Mesendoderm (in vitro differentiated cells): ENCODE data around the gene LARP4B.

ENCODE experiments used
- DNase-seq: peaks from one replicate; pipeline ENCODE4 v3.0.0; 2013
- H2AK5ac ChIP-seq: 2 replicates; pipeline ENCODE4 v1.6.1; 2013; ENCODE audit warnings: low read length, inconsistent platforms
- H2BK120ac ChIP-seq: 2 replicates; pipeline ENCODE4 v1.6.1; 2013; ENCODE audit warnings: low read depth, mild to moderate bottlenecking, low read length, moderate library complexity, mixed read lengths
- H2BK15ac ChIP-seq: replicated peaks from 2 replicates; pipeline ENCODE4 v1.6.1; 2013; ENCODE audit warnings: low read depth, mild to moderate bottlenecking, moderate library complexity
- H2BK5ac ChIP-seq: 2 replicates; pipeline ENCODE4 v1.6.1; 2013; ENCODE audit warnings: low read length, inconsistent platforms
- H3K18ac ChIP-seq: 2 replicates; pipeline ENCODE4 v1.6.1; 2013; ENCODE audit warnings: mild to moderate bottlenecking, low read length, mixed read lengths
- H3K23ac ChIP-seq: one replicate; pipeline ENCODE4 v1.6.1; 2013; ENCODE audit warnings: low read length
- H3K27ac ChIP-seq: 2 replicates; pipeline ENCODE4 v1.5.1; 2013; ENCODE audit warnings: low read depth, mild to moderate bottlenecking, inconsistent platforms, low read length, moderate library complexity
- H3K27me3 ChIP-seq: 2 replicates; pipeline ENCODE4 v1.6.1; 2013; ENCODE audit warnings: low read length, control low read depth, mild to moderate bottlenecking, inconsistent platforms; ENCODE audit not compliant: insufficient read depth, poor library complexity
- H3K36me3 ChIP-seq: 2 replicates; pipeline ENCODE4 v1.6.1; 2013; ENCODE audit warnings: low read length, inconsistent platforms; ENCODE audit not compliant: control insufficient read depth, insufficient read depth
- H3K4ac ChIP-seq: one replicate; pipeline ENCODE4 v1.6.1; 2013; ENCODE audit warnings: low read depth, mild to moderate bottlenecking, low read length, moderate library complexity
- H3K4me1 ChIP-seq: 2 replicates; pipeline ENCODE4 v1.6.1; 2013; ENCODE audit warnings: low read depth, low read length, inconsistent platforms; ENCODE audit not compliant: control insufficient read depth
- H3K4me2 ChIP-seq: 2 replicates; pipeline ENCODE4 v1.6.1; 2013; ENCODE audit warnings: low read length
- H3K4me3 ChIP-seq: 2 replicates; pipeline ENCODE4 v1.5.1; 2013; ENCODE audit warnings: mild to moderate bottlenecking, low read length
- H3K56ac ChIP-seq: one replicate; pipeline ENCODE4 v1.6.1; 2013; ENCODE audit warnings: low read length
- H3K79me1 ChIP-seq: 2 replicates; pipeline ENCODE4 v1.6.1; 2013; ENCODE audit warnings: low read length, inconsistent platforms
- H3K79me2 ChIP-seq: 2 replicates; pipeline ENCODE4 v1.6.1; 2013; ENCODE audit warnings: mild to moderate bottlenecking, low read length; ENCODE audit not compliant: control insufficient read depth, insufficient read depth
- H3K9ac ChIP-seq: 2 replicates; pipeline ENCODE4 v1.6.1; 2013; ENCODE audit warnings: low read length, inconsistent platforms
- H4K5ac ChIP-seq: one replicate; pipeline ENCODE4 v1.6.1; 2013; ENCODE audit warnings: low read length
- H4K8ac ChIP-seq: one replicate; pipeline ENCODE4 v1.6.1; 2013; ENCODE audit warnings: low read depth, mild to moderate bottlenecking, control low read depth, low read length, moderate library complexity
- WGBS: extraction: QIAGEN DNeasy Blood & Tissue Kit; methylation state at CpG from one replicate; pipeline ENCODE4 v1.1.7; 2013; ENCODE audit warnings: low lambda C conversion rate, missing lambda C conversion rate; ENCODE audit not compliant: insufficient coverage; ENCODE audit errors: extremely low coverage; 5-methylcytosine and 5-hydroxymethylcytosine counted together

Gene LARP4B

DNA sequence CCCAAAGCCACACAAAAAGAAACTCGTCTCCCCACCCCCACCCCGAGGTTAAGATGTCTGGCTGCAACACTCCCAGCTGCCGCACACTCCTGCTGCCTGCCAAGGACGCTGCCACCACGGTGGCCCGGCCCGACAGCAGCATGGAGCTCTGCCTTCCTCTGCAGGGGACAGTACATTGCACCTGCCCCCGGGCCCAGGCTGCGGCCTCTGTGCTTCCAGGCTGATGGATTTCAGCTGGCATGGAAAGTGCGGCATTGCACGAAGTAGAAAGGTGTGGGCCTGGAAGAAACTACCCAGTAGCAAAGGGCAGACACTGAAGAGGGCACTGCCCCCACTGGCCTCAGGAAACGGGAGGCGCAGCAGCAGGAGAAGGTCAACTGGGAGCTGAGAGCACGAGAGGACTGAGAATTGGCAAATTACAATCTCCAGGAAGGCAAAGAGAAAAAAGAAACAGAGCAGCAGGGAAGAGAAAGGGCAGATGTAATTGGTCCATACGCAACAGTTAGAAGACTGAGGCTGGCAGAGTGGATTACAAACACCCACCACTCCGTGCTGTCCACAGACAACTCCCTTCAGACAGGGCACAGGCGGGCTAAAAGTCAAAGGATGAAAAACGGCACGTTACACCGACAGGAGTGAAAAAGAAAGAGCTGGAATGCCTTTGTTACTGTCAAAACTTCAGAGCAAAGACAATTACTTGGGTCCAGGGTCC lies 124.9 kb downstream of the LARP4B start:
- Histone ChIP-seq H3K79me1 (no peaks in the 10 kb centered on the region), H3K4me2 (no peak overlapping the region), H3K79me2 (no peaks in the 10 kb centered on the region), H4K5ac (no peak overlapping the region), H3K4me3 (no peak overlapping the region), H3K23ac (no peak overlapping the region), H2BK120ac (no peak overlapping the region), H2BK5ac (no peak overlapping the region), H3K18ac (no peak overlapping the region), H2AK5ac (no peak overlapping the region), H3K36me3 (peaks cover 8% of the 10 kb centered on the region), H2BK15ac (no peak overlapping the region), H3K56ac (no peak overlapping the region), H3K9ac (no peak overlapping the region), H3K27ac (no peak overlapping the region), H4K8ac (no peak overlapping the region), H3K4ac (no peak overlapping the region), H3K27me3 (no peaks in the 10 kb centered on the region), H3K4me1 (no peaks in the 10 kb centered on the region)
- DNase-seq, result no peak
- no CpG with 5 or more reads among the region's 20 CpGs for WGBS

DNA sequence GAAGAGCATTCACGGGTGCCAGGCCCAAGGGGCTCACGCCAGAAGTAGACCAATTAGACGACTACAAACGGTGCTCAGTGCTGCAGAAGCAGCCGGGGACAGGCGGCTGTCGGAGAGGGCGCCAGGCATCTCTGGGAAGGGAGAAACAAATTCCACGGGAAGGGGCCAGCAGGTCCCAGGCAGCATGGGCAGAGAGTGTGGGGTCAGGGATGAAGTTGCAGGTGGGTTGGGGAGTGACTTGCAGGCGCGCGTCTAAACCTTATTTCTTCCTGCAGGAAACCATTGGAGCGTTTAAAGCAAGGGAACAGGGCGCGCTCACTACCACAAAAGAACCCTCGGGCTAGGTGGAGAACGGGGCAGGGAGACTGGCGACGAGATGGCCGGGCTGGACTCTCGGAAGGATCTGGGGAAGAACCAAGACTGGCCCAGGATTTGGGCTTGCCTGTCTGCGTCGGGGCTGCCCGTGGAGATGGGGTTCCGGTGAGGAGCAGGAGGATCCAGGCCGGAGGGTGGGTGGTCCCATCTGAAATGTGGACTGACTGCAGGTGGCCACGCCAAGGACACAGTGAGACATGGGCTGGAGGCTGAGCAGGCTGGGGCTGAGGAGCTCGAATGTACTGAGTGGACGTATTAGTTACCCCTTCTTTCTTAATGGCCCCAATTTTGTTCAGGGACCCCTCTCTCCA lies 125.7 kb downstream of the LARP4B start:
- no CpG with 5 or more reads among the region's 29 CpGs for WGBS
- Histone ChIP-seq H2BK120ac (no peak overlapping the region), H3K18ac (no peak overlapping the region), H4K8ac (no peak overlapping the region), H3K4ac (no peak overlapping the region), H3K4me1 (no peaks in the 10 kb centered on the region), H2AK5ac (no peak overlapping the region), H3K23ac (no peak overlapping the region), H3K9ac (no peak overlapping the region), H3K27me3 (no peaks in the 10 kb centered on the region), H2BK15ac (no peak overlapping the region), H2BK5ac (no peak overlapping the region), H3K79me1 (no peaks in the 10 kb centered on the region), H3K4me2 (no peak overlapping the region), H3K27ac (no peak overlapping the region), H4K5ac (no peak overlapping the region), H3K79me2 (no peaks in the 10 kb centered on the region), H3K36me3 (peaks cover 8% of the 10 kb centered on the region), H3K56ac (no peak overlapping the region), H3K4me3 (no peak overlapping the region)
- DNase-seq, result no peak

GRCh38 chr10:804787-805619 lies 126.5 kb downstream of the LARP4B start:
- no peak overlapping the region for H3K56ac ChIP-seq
- no peak overlapping the region for H3K4ac ChIP-seq
- H3K9ac ChIP-seq, result no peak overlapping the region
- no peaks in the 10 kb centered on the region for H3K79me1 ChIP-seq
- no peak for DNase-seq
- no peak overlapping the region for H2BK120ac ChIP-seq
- H2AK5ac ChIP-seq, result no peak overlapping the region
- H3K27ac ChIP-seq, result no peak overlapping the region
- no peak overlapping the region for H3K18ac ChIP-seq
- no peak overlapping the region for H3K4me2 ChIP-seq
- no peak overlapping the region for H3K4me3 ChIP-seq
- no peak overlapping the region for H2BK15ac ChIP-seq
- no peak overlapping the region for H4K5ac ChIP-seq
- H2BK5ac ChIP-seq, result no peak overlapping the region
- no CpG with 5 or more reads among the region's 53 CpGs for WGBS
- no peak overlapping the region for H4K8ac ChIP-seq
- peaks cover 8% of the 10 kb centered on the region for H3K36me3 ChIP-seq
- no peaks in the 10 kb centered on the region for H3K79me2 ChIP-seq
- H3K23ac ChIP-seq, result no peak overlapping the region
- no peaks in the 10 kb centered on the region for H3K4me1 ChIP-seq
- no peaks in the 10 kb centered on the region for H3K27me3 ChIP-seq

DNA sequence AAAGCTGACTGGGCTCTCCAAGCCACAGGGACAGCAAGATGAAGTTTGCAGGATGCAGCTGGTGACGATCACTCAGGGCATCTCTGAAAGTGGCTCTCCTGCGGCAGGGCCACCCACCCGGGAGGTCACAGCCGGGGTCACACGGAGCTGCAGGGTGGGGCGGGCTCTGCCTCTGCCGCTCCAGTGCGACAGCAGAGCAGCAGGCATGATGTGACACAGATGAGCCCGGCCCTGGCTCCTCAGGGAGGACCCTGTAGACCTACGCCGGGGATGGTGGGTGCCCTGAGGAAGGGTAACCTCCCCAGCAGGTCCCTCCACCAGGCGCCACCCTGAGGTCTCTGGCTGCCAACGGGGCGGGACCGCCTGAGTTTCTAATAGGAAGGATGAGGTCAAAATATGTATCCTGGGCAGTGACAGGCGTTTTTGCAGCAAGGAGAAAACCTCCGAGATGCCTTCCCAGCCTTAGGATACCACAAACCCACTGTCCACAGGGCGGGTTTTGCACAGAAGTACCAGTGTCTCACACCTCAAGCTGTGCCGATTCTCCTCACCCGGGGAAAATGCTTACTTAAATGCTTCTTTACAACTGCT lies 127.2 kb downstream of the LARP4B start:
- H3K4ac ChIP-seq, result no peak overlapping the region
- H3K23ac ChIP-seq, result no peak overlapping the region
- H3K27ac ChIP-seq, result no peak overlapping the region
- H3K4me3 ChIP-seq, result no peak overlapping the region
- H3K79me2 ChIP-seq, result no peaks in the 10 kb centered on the region
- no CpG with 5 or more reads among the region's 20 CpGs for WGBS
- no peaks in the 10 kb centered on the region for H3K4me1 ChIP-seq
- H3K4me2 ChIP-seq, result no peak overlapping the region
- H3K79me1 ChIP-seq, result no peaks in the 10 kb centered on the region
- H2BK15ac ChIP-seq, result no peak overlapping the region
- H3K56ac ChIP-seq, result no peak overlapping the region
- no peak for DNase-seq
- no peaks in the 10 kb centered on the region for H3K27me3 ChIP-seq
- H2BK5ac ChIP-seq, result no peak overlapping the region
- no peak overlapping the region for H2BK120ac ChIP-seq
- H3K18ac ChIP-seq, result no peak overlapping the region
- H2AK5ac ChIP-seq, result no peak overlapping the region
- H3K9ac ChIP-seq, result no peak overlapping the region
- H4K8ac ChIP-seq, result no peak overlapping the region
- peaks cover 6% of the 10 kb centered on the region for H3K36me3 ChIP-seq
- no peak overlapping the region for H4K5ac ChIP-seq

GRCh38 chr10:803041-803741 lies 128.3 kb downstream of the LARP4B start:
- Histone ChIP-seq H3K56ac (no peak overlapping the region), H3K36me3 (peaks cover 2% of the 10 kb centered on the region), H2BK120ac (no peak overlapping the region)

More at GRCh38 chr10:803041-803741, 128.3 kb downstream of the LARP4B start:
- Histone ChIP-seq H3K4me3 (no peak overlapping the region), H3K79me1 (no peaks in the 10 kb centered on the region), H3K23ac (no peak overlapping the region), H2BK15ac (no peak overlapping the region), H4K5ac (no peak overlapping the region), H3K4ac (no peak overlapping the region), H4K8ac (no peak overlapping the region), H3K27me3 (no peaks in the 10 kb centered on the region), H2BK5ac (no peak overlapping the region), H3K79me2 (no peaks in the 10 kb centered on the region), H3K4me1 (no peaks in the 10 kb centered on the region), H2AK5ac (no peak overlapping the region), H3K27ac (no peak overlapping the region), H3K9ac (no peak overlapping the region), H3K4me2 (no peak overlapping the region), H3K18ac (no peak overlapping the region)
- WGBS, result no CpG with 5 or more reads among the region's 25 CpGs
- no peak for DNase-seq
